ENCODE measurements around the gene TMEM163. TPM values are rescaled to one million over a fixed set of nuclear protein-coding genes. Genes with fewer than 3 reads are reported as not detected.

Gene TMEM163
- total and polyA plus RNA-seq, 12 donors: 0.16 to 1.7 (median 0.37) TPM

GRCh38 chr2:134406311-134406710, 312.5 kb downstream of the TMEM163 start:
- no peak for ATAC-seq
- peaks cover 8 to 85% (median 56%) of the 10 kb centered on the region in 9 donors for H3K4me1 ChIP-seq

More at GRCh38 chr2:134406311-134406710, 312.5 kb downstream of the TMEM163 start:
- 97 to 99% methylated on average over 5 of the region's 5 CpGs for WGBS, 2 donors
- intact Hi-C loops (cut with DNase I): loop anchor here in 2 of 10 donors (2.0 to 5.0 kb wide), 2 partner anchors 292 to 519 kb away; no protein-coding TSS in a partner anchor
- Histone ChIP-seq H3K4me3 (no peak overlapping the region), H3K36me3 (peaks cover 0 to 28% (median 8%) of the 10 kb centered on the region in 9 donors), H3K27me3 (no peaks in the 10 kb centered on the region), H3K27ac (no peak overlapping the region), H3K9me3 (no peaks in the 10 kb centered on the region)
- no peak for DNase-seq
- no peak for TF ChIP-seq CTCF (IDR thresholded peaks at IDR 0.05)

Other genes with a start within 250 kb of the TMEM163 start
- gene ACMSD, start 119.6 kb upstream of the TMEM163 start, total RNA-seq: not detected
- gene ACMSD, start 119.6 kb upstream of the TMEM163 start, polyA plus RNA-seq: not detected
- 10 to 100 TPM; 13.7 to 26.6 (median 21.3) TPM for gene CCNT2, start 199.8 kb upstream of the TMEM163 start, total RNA-seq
- gene CCNT2, start 199.8 kb upstream of the TMEM163 start, polyA plus RNA-seq: 10 to 100 TPM in 1 of 2 donors, 1 to 10 TPM in 1; 4.7 to 18.9 TPM

Measured in heart right ventricle (tissue), 16 donors.